HepG2 (cell line): ENCODE measurements around the gene SALL4.

Experiments used
- ARNT ChIP-seq: fragments of 450-650 bp; IDR thresholded peaks from 2 replicates; pipeline ENCODE4 v1.6.1; 2017
- ASH2L ChIP-seq: fragments of 300-600, 200-600 bp; sonication (generic); IDR thresholded peaks from 2 replicates; pipeline ENCODE4 v1.7.0; 2017; ENCODE audit warnings: low read depth, mild to moderate bottlenecking, moderate library complexity, mixed read lengths, low read length; ENCODE audit not compliant: insufficient read length
- EZH2 ChIP-seq: conservative IDR thresholded peaks from 2 replicates; pipeline ENCODE4 v1.6.1; 2012; ENCODE audit warnings: mild to moderate bottlenecking, low read depth, low read length, moderate library complexity
- JUN ChIP-seq: sonication (generic); formaldehyde crosslinking; IDR thresholded peaks from 2 replicates; pipeline ENCODE4 v1.4.0; 2020; ENCODE audit warnings: mild to moderate bottlenecking, missing genetic modification reagents
- TP53 ChIP-seq: sonication (generic); formaldehyde crosslinking; conservative IDR thresholded peaks from 2 replicates; pipeline ENCODE4 v1.4.0; 2020; ENCODE audit warnings: missing genetic modification reagents
- ZNF7 ChIP-seq: IDR thresholded peaks from 2 replicates; pipeline ENCODE4 v1.6.1; 2016; ENCODE audit warnings: missing biosample characterization, missing genetic modification reagents
- TF ChIP-seq, protein P1 (sequence below): sonication (generic); formaldehyde crosslinking; IDR thresholded peaks from 2 replicates; pipeline ENCODE4 v1.5.0; 2020; ENCODE audit warnings: mild to moderate bottlenecking, missing genetic modification reagents, moderate library complexity
- TF ChIP-seq, protein P2 (sequence below): sonication (generic); formaldehyde crosslinking; conservative IDR thresholded peaks from 2 replicates; pipeline ENCODE4 v1.4.0; 2020; ENCODE audit warnings: missing genetic modification reagents
- TF ChIP-seq, protein P3 (sequence below): sonication (generic); formaldehyde crosslinking; IDR thresholded peaks from 2 replicates; pipeline ENCODE4 v1.4.0; 2020; ENCODE audit warnings: low read depth, mild to moderate bottlenecking, missing genetic modification reagents

DNA sequence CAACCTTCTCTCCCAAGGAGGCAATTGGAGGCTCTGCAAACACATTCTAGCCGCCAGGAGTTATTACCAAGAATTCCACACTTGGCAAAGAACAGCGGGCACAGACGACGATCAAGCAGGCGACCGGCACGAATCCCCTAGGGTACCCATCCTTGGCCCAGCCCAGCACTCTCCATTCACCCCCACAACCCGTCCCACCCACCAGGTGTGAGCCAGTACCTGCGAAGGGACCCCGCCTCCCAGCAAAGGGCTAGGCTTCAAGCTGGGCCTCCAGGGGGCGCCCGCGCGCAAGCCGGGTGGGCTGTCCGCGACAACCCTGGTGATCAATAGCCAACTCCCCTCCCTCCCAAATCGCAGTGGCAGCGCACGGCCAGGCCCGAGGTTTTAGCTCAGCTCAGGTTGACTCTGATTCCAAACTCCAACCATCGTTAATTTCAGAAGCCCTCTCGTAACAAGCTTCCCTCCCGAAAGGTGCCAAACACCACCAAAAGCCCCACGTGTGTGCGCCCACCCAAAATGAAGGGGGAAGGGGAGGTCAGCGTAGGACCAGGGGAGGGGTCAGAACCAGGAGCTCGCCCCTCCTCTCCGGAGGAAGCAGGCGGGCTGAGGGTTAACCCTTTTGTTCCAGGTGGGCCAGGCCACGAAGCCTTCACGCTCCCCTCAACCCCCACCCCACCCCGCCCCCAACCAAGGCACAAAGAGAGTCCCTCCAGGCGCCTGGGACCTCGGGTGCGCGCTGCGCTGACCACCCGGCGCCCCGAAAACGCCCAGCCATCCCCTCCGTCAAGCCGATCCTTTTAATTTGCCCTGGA, 2.1 kb downstream of the SALL4 start:
- no peak for TF ChIP-seq JUN (CRISPR knock-in tag)
- TF ChIP-seq, protein P1, sequence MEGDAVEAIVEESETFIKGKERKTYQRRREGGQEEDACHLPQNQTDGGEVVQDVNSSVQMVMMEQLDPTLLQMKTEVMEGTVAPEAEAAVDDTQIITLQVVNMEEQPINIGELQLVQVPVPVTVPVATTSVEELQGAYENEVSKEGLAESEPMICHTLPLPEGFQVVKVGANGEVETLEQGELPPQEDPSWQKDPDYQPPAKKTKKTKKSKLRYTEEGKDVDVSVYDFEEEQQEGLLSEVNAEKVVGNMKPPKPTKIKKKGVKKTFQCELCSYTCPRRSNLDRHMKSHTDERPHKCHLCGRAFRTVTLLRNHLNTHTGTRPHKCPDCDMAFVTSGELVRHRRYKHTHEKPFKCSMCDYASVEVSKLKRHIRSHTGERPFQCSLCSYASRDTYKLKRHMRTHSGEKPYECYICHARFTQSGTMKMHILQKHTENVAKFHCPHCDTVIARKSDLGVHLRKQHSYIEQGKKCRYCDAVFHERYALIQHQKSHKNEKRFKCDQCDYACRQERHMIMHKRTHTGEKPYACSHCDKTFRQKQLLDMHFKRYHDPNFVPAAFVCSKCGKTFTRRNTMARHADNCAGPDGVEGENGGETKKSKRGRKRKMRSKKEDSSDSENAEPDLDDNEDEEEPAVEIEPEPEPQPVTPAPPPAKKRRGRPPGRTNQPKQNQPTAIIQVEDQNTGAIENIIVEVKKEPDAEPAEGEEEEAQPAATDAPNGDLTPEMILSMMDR = peak; percentile 100
- TF ChIP-seq EZH2 = no peak
- TF ChIP-seq ZNF7 (CRISPR knock-in tag) = no peak
- no peak for TF ChIP-seq TP53
- TF ChIP-seq ARNT = no peak
- TF ChIP-seq, protein P2, sequence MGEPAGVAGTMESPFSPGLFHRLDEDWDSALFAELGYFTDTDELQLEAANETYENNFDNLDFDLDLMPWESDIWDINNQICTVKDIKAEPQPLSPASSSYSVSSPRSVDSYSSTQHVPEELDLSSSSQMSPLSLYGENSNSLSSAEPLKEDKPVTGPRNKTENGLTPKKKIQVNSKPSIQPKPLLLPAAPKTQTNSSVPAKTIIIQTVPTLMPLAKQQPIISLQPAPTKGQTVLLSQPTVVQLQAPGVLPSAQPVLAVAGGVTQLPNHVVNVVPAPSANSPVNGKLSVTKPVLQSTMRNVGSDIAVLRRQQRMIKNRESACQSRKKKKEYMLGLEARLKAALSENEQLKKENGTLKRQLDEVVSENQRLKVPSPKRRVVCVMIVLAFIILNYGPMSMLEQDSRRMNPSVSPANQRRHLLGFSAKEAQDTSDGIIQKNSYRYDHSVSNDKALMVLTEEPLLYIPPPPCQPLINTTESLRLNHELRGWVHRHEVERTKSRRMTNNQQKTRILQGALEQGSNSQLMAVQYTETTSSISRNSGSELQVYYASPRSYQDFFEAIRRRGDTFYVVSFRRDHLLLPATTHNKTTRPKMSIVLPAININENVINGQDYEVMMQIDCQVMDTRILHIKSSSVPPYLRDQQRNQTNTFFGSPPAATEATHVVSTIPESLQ (CRISPR knock-in tag) = no peak
- peak; percentile 8 for TF ChIP-seq ASH2L
- TF ChIP-seq, protein P3, sequence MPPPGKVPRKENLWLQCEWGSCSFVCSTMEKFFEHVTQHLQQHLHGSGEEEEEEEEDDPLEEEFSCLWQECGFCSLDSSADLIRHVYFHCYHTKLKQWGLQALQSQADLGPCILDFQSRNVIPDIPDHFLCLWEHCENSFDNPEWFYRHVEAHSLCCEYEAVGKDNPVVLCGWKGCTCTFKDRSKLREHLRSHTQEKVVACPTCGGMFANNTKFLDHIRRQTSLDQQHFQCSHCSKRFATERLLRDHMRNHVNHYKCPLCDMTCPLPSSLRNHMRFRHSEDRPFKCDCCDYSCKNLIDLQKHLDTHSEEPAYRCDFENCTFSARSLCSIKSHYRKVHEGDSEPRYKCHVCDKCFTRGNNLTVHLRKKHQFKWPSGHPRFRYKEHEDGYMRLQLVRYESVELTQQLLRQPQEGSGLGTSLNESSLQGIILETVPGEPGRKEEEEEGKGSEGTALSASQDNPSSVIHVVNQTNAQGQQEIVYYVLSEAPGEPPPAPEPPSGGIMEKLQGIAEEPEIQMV (CRISPR knock-in tag) = peak; percentile 64; the same call in 1 of the 2 replicates
